Panc1 (cell line): ENCODE results near the gene DGKG. TPM values are rescaled to one million over a fixed set of nuclear protein-coding genes. Genes with fewer than 3 reads are reported as not detected.

Experiments
- ATAC-seq: fragments of 200-7000 bp; cut with Tn5 transposase; 2 replicates; pipeline ENCODE4 v1.9.1; 2020; ENCODE audit warnings: mild to moderate bottlenecking, moderate library complexity
- BruUV-seq: library from RNA; stranded (reverse); fragments of 400-500 nt; replicated peaks from 2 replicates; lab custom pipeline; 2021; lab: Mats Ljungman, UMichigan
- CTCF ChIA-PET: fragments of 300-600 bp; sonication (Branson Sonifier 250); formaldehyde crosslinking; loops from one replicate; lab custom pipeline; 2022; ENCODE audit warnings: antibody characterized with exemption; lab: Charles Lee
- POLR2A ChIA-PET: fragments of 300-600 bp; sonication (Branson Sonifier 250); formaldehyde crosslinking; loops from one replicate; lab custom pipeline; 2022; ENCODE audit warnings: antibody characterized with exemption; lab: Charles Lee
- DNase-seq: peaks from one replicate; pipeline ENCODE4 v3.0.0-alpha.2; 2010; ENCODE audit warnings: low read depth, low spot score
- H3K27ac ChIP-seq: 2 replicates; pipeline ENCODE4 v1.5.1; 2011; ENCODE audit warnings: mild to moderate bottlenecking, low read length, inconsistent platforms
- H3K27me3 ChIP-seq: fragments of 200-500 bp; sonication (Bioruptor generic); 2 replicates; pipeline ENCODE4 v1.6.0; 2014; ENCODE audit warnings: low read length, inconsistent platforms; ENCODE audit not compliant: control insufficient read depth, insufficient read depth
- H3K36me3 ChIP-seq: fragments of 200-500 bp; sonication (Bioruptor generic); 2 replicates; pipeline ENCODE4 v1.5.1; 2014; ENCODE audit warnings: inconsistent platforms, mild to moderate bottlenecking, low read length, moderate library complexity; ENCODE audit not compliant: control insufficient read depth, insufficient read depth
- H3K4me1 ChIP-seq: 2 replicates; pipeline ENCODE4 v1.5.1; 2011; ENCODE audit warnings: inconsistent platforms, mild to moderate bottlenecking, low read length, moderate library complexity; ENCODE audit not compliant: control insufficient read depth, insufficient read depth
- H3K4me3 ChIP-seq, 2 experiments: 2 replicates each; pipeline ENCODE4 v1.5.1; 2011 to 2012; ENCODE audit warnings: low read depth in 2 of 2, low read length in 2 of 2, mild to moderate bottlenecking in 2 of 2, inconsistent platforms in 1 of 2, moderate library complexity in 1 of 2
- H3K9me3 ChIP-seq: fragments of 200-500 bp; sonication (Bioruptor generic); 2 replicates; pipeline ENCODE4 v1.5.1; 2014; ENCODE audit warnings: low read depth, mild to moderate bottlenecking, inconsistent platforms, low read length, moderate library complexity; ENCODE audit not compliant: control insufficient read depth, insufficient read depth
- CTCF ChIP-seq: fragments of 450-650 bp; IDR thresholded peaks from 2 replicates; pipeline ENCODE4 v1.5.1; 2017; ENCODE audit warnings: mild to moderate bottlenecking
- POLR2AphosphoS5 ChIP-seq: IDR thresholded peaks from 2 replicates; pipeline ENCODE4 v1.6.1; 2012; ENCODE audit warnings: mild to moderate bottlenecking, low read depth, low read length, moderate library complexity
- REST ChIP-seq, 2 experiments: IDR thresholded peaks; 2 replicates each; pipeline ENCODE4 v1.6.1; 2011 to 2012; ENCODE audit warnings: low read depth in 2 of 2, control low read depth in 1 of 2, low read length in 1 of 2, mild to moderate bottlenecking in 1 of 2, moderate library complexity in 1 of 2; ENCODE audit not compliant: insufficient read depth in 1 of 2
- SIN3A ChIP-seq: IDR thresholded peaks from 2 replicates; pipeline ENCODE4 v1.6.1; 2012; ENCODE audit warnings: low read depth, mild to moderate bottlenecking, low read length, moderate library complexity, borderline replicate concordance; ENCODE audit not compliant: insufficient read depth
- TCF7L2 ChIP-seq: IDR thresholded peaks from 2 replicates; pipeline ENCODE4 v1.6.1; 2011; ENCODE audit warnings: mild to moderate bottlenecking, low read depth, low read length, inconsistent platforms
- in situ Hi-C: cut with HindIII; loops from 2 replicates; pipeline ENCODE4 v1.10.0; 2016; ENCODE audit warnings: low sequenced_read_pairs, low pct_unique_long_range_greater_than_20kb
- intact Hi-C: fragments of 100-400 bp; cut with micrococcal nuclease; formaldehyde crosslinking; loops from one replicate; pipeline ENCODE4 v1.10.0; 2022; ENCODE audit not compliant: unreplicated experiment
- total RNA-seq: library from RNA; stranded (reverse); gene quantifications from one replicate; pipeline ENCODE4 v1.2.1, GENCODE V29; 2021; ENCODE audit not compliant: unreplicated experiment

The DGKG gene
- total RNA-seq, 1 experiment from 2014 or later: 0.46 TPM

GRCh38 chr3:186210852-186211500 is 151.1 kb downstream of the DGKG start:
- CTCF ChIA-PET: interaction anchor here (0.6 kb wide), 1 partner anchor 124 kb away, joined by 5 read pairs; no protein-coding TSS in a partner anchor
- in situ Hi-C loops: no loop called here

More at GRCh38 chr3:186210852-186211500, 151.1 kb downstream of the DGKG start:
- H3K4me3 ChIP-seq: no peak overlapping the region
- peaks cover 3% of the 10 kb centered on the region; the same call in 1 of the 2 replicates for H3K27me3 ChIP-seq
- no peak for DNase-seq
- ATAC-seq: no peak
- no peak overlapping the region for H3K27ac ChIP-seq
- H3K36me3 ChIP-seq: no peaks in the 10 kb centered on the region
- BruUV-seq: no TSS peak
- no peaks in the 10 kb centered on the region for H3K4me1 ChIP-seq
- TF ChIP-seq REST (IDR thresholded peaks at IDR 0.05; ENCODE audit: insufficient read depth in 1 of 2, low read depth in 2 of 2, low read length in 1 of 2) (no peak), CTCF (no peak), SIN3A (no peak), TCF7L2 (no peak), POLR2AphosphoS5 (no peak)
- POLR2A ChIA-PET: no interaction called here
- H3K9me3 ChIP-seq: no peaks in the 10 kb centered on the region
- intact Hi-C loops: no loop called here
